Rectal smooth muscle tissue (tissue), 1 donor: Measurements from ENCODE around the gene GALNTL6.

ENCODE experiments used
- H3K27ac ChIP-seq: one replicate; pipeline ENCODE4 v1.7.0; 2013; ENCODE audit warnings: low read depth, low read length, inconsistent platforms
- H3K27me3 ChIP-seq: one replicate; pipeline ENCODE4 v1.7.0; 2013; ENCODE audit warnings: low read length; ENCODE audit not compliant: control insufficient read depth, insufficient read depth
- H3K36me3 ChIP-seq: one replicate; pipeline ENCODE4 v1.7.0; 2013; ENCODE audit warnings: low read length; ENCODE audit not compliant: control insufficient read depth, insufficient read depth
- H3K4me1 ChIP-seq: one replicate; pipeline ENCODE4 v1.7.0; 2013; ENCODE audit warnings: low read length; ENCODE audit not compliant: control insufficient read depth, insufficient read depth
- H3K4me3 ChIP-seq: one replicate; pipeline ENCODE4 v1.7.0; 2013; ENCODE audit warnings: low read length
- H3K9ac ChIP-seq: one replicate; pipeline ENCODE4 v1.7.0; 2013; ENCODE audit warnings: low read length

Gene GALNTL6

DNA sequence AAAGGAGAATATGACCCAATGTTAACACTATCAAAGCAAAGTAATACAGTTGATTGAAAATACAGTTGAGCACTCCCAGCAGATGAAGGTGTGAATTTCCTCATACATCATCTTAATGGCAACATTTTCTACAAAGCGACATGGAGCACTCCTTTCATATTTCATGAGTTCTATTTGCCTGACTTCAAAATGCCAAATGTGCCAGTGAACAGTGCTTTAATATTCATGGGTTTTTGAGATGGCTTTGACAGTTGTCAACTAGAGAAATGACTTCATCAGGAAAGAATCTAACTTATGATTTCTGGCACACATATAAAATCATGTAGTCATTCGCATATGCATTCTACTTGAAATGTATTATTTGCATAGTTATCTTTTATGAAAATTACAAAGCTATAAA, 222.4 kb downstream of the GALNTL6 start:
- H3K27me3 ChIP-seq = no peaks in the 10 kb centered on the region
- H3K36me3 ChIP-seq = no peaks in the 10 kb centered on the region
- no peak overlapping the region for H3K9ac ChIP-seq
- no peak overlapping the region for H3K4me3 ChIP-seq
- no peaks in the 10 kb centered on the region for H3K4me1 ChIP-seq
- no peak overlapping the region for H3K27ac ChIP-seq

DNA sequence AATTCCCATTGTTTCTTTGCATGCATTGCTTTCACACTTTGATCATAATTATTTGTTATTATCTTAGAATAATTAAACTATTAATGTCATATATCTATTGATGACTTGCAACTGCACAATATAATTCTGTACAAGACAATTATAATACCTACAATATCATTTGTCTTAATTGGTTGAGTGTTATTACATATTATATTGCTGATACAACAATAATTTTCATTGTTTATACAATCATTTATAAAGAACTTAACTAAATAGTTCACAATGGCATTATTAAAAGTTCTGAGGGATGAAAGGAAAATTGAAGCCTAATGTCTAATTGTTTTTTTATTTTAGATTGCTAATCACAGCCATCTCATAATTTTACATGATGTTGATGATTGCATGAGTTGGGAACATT, 227.6 kb downstream of the GALNTL6 start:
- Histone ChIP-seq H3K27ac (no peak overlapping the region), H3K4me1 (no peaks in the 10 kb centered on the region), H3K9ac (no peak overlapping the region), H3K36me3 (no peaks in the 10 kb centered on the region), H3K27me3 (no peaks in the 10 kb centered on the region), H3K4me3 (no peak overlapping the region)

DNA sequence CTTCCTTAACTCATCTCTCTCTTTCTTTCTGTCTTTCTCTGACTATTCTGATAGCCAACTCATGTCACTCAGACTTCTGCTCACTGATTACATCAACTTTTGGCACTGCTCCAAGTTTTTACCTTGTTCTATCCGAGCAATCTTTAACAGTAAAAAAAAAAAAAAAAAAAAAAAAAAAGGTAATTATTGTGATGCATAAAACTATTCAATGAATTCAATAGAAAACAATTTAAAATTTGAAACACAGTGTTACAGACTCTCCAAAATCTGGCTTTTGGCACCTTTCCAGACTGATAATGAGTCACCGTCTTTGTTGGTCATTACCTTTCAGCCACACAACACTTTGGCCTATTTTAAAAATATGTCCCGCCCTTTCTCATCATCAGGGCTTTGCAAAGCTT, 229.5 kb downstream of the GALNTL6 start:
- Histone ChIP-seq H3K27ac (no peak overlapping the region), H3K27me3 (no peaks in the 10 kb centered on the region), H3K9ac (no peak overlapping the region)

DNA sequence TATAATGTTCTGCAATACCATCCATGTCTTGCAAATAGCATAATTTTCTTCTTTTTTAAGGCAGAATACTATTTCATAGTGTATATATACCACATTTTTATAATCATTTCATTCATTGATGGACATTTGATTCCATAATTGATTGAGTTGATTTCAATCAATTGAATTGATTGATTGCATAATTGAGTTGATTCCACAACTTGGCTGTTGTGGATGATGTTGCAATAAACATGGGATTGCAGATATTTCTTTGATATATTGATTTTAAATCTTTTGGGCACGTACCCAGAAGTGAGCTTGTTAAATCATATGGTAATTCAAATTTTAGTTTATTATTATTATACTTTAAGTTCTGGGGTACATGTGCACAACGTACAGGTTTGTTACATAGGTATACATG, 232.8 kb downstream of the GALNTL6 start:
- no peaks in the 10 kb centered on the region for H3K27me3 ChIP-seq
- H3K9ac ChIP-seq = no peak overlapping the region
- no peaks in the 10 kb centered on the region for H3K36me3 ChIP-seq
- H3K27ac ChIP-seq = no peak overlapping the region
- no peak overlapping the region for H3K4me3 ChIP-seq
- no peaks in the 10 kb centered on the region for H3K4me1 ChIP-seq

More for the DNA sequence above, 229.5 kb downstream of the GALNTL6 start:
- H3K4me3 ChIP-seq = no peak overlapping the region
- no peaks in the 10 kb centered on the region for H3K36me3 ChIP-seq
- no peaks in the 10 kb centered on the region for H3K4me1 ChIP-seq

DNA sequence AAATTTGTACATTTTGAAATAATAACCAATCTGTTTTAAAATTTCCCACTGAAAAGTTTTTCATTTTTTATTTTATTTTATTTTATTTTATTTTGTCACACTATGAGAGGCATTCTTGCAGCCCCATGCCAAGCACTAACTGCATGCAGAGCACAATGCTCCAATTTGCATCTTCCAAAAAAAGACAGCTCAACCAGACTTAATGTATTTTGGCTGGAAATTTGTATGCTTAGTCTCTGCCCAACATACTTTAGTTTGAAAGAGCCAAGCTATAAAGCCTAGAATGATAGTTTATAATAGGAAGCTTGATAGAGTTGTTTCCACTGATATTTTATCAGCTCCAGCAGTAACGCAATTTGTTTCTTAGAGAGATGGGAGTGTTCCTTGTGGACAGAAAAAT, 235.5 kb downstream of the GALNTL6 start:
- H3K4me1 ChIP-seq = no peaks in the 10 kb centered on the region
- no peaks in the 10 kb centered on the region for H3K36me3 ChIP-seq
- H3K4me3 ChIP-seq = no peak overlapping the region
- H3K9ac ChIP-seq = no peak overlapping the region
- no peaks in the 10 kb centered on the region for H3K27me3 ChIP-seq
- no peak overlapping the region for H3K27ac ChIP-seq

DNA sequence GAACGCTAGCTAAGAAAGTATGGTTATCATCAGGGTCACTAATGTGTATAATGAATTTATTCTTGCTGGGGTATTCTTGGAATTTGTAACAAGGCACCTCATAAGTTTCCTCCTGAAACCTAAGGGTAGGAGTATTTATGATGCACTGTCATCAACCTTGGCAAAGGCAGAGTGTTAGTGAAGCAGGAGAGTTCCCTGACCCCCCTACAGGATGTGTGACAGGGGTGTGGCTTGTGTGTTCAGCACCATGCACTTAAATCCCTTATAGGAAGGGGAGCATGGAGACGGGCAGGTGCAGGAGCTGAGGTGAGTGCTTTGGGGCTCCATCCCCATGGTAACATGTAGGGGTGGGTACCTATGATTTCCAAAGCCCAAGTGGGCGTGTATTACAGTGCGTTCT, 237.7 kb downstream of the GALNTL6 start:
- Histone ChIP-seq H3K27ac (no peak overlapping the region), H3K27me3 (no peaks in the 10 kb centered on the region), H3K4me1 (no peaks in the 10 kb centered on the region), H3K9ac (no peak overlapping the region), H3K36me3 (no peaks in the 10 kb centered on the region), H3K4me3 (no peak overlapping the region)

DNA sequence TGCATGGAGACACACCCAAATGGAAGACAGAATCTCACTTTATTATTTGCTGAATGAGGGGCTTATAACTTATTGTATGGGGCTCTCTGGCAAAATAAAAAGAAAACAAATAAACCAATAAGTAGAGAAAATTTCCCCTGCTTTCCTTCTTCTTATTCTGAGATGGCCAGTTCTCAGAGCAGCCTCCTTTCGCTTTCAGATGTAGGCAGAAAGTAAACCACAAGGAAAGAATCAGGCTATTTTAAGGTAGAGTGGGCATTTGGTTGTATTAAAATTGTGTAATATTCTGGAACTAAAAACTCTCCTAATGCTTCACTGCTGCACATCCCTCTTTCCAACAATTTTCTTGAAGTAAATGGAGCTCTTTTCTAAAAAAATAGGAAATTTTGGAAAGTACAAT, 241.8 kb downstream of the GALNTL6 start:
- Histone ChIP-seq H3K27ac (no peak overlapping the region), H3K9ac (no peak overlapping the region), H3K4me3 (no peak overlapping the region), H3K36me3 (no peaks in the 10 kb centered on the region), H3K27me3 (no peaks in the 10 kb centered on the region), H3K4me1 (no peaks in the 10 kb centered on the region)

DNA sequence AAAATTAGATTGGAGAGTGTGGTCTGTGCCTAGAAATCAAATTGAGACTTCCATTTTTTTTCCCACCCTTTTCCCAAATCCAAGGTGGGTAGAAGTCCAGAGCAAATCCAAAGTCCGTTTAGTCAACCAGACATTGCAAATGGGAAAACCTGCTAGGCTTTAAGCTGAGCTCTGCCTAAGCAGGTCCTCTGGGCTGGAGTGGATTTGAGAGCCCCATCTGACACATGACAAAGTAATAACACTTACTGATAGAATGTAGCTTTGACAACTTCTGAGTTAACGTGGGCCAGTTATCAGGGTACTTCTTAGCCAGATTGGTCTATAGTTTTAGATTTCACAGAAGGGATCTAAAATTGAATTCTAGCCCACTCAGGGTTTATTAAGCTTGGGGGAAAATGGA, 242.3 kb downstream of the GALNTL6 start:
- Histone ChIP-seq H3K9ac (no peak overlapping the region), H3K36me3 (no peaks in the 10 kb centered on the region), H3K4me1 (no peaks in the 10 kb centered on the region), H3K27ac (no peak overlapping the region), H3K27me3 (no peaks in the 10 kb centered on the region), H3K4me3 (no peak overlapping the region)

DNA sequence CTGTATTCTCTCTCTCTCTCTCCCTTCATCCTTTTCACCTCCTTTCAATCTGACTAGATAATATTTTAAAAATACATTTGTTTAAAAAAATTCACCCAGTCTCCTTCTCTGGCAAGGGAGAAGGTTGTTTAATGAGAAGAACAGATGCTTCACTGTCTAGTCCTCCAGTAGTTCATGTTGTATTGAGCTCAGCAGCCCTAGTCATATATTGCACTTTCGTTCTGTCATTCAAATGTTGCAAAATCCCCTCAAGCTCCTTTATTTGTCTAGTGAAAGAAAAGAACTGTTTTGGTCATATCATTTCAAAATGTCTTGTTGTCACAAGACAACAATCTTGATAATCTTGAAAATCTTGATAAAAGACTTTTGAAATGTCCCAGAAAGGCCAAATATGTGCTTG, 248.0 kb downstream of the GALNTL6 start:
- Histone ChIP-seq H3K27ac (no peak overlapping the region), H3K9ac (no peak overlapping the region), H3K4me3 (no peak overlapping the region), H3K36me3 (no peaks in the 10 kb centered on the region), H3K27me3 (no peaks in the 10 kb centered on the region), H3K4me1 (no peaks in the 10 kb centered on the region)

DNA sequence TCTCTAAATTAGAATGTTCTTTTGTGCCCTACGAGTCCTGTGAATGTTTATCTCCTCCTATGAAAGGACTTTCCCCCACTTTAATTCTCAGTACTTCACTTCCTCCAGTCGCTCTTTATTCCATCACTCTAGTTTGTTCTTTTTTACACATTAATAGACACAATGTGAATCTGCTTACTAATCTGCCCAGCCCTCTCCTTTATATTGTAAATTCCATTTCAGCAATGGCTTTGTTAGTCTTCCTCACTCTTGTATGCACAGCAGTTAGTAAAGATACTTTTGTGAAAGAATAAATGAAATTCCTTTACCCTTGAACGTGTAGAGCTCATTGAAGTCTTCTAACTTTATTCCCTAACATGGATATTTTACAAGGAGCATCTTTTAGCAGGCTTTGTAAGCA, 255.3 kb downstream of the GALNTL6 start:
- H3K27ac ChIP-seq = no peak overlapping the region
- no peaks in the 10 kb centered on the region for H3K4me1 ChIP-seq
- no peak overlapping the region for H3K9ac ChIP-seq
- no peak overlapping the region for H3K4me3 ChIP-seq
- no peaks in the 10 kb centered on the region for H3K36me3 ChIP-seq
- no peaks in the 10 kb centered on the region for H3K27me3 ChIP-seq

DNA sequence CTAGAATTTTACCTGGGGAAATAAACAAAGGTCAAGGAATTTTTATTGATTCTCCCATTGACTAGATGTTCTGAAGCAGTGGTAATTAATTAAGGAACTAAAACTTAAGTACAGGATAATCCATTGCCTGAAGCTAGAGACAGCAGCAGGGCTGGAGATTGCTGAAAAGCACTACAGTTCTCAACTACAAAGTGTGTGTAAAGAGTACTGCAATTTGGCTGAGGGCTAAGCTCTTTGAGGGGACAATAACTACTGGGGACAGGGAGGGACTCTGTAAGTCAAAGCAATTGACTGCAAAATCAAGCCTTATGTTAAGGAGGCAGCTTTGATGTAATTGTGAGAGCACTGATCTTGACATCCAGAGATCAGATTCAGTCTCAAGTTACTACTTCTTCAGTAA, 260.4 kb downstream of the GALNTL6 start:
- Histone ChIP-seq H3K4me1 (no peaks in the 10 kb centered on the region), H3K9ac (no peak overlapping the region), H3K4me3 (no peak overlapping the region), H3K36me3 (no peaks in the 10 kb centered on the region), H3K27me3 (no peaks in the 10 kb centered on the region), H3K27ac (no peak overlapping the region)

DNA sequence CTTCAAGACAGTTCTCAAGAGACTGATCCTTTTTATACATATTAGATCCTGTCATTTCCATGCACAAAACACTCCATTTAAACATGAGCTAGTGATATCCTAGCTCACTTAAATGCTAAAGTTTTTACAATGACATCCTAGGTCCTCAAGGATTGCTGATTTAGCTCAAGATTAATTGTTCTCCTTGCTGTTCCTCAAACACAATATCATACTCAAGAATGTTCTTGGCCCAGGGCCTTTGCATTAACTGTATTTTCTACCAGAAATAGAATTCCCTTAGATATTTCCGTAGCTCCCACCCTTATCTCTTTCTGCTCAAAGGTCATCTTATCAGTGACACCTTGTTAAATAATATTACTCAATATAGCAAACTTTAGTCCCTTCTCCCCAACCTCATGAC, 270.1 kb downstream of the GALNTL6 start:
- Histone ChIP-seq H3K27ac (no peak overlapping the region), H3K9ac (no peak overlapping the region), H3K27me3 (no peaks in the 10 kb centered on the region), H3K4me3 (no peak overlapping the region), H3K36me3 (no peaks in the 10 kb centered on the region), H3K4me1 (no peaks in the 10 kb centered on the region)

DNA sequence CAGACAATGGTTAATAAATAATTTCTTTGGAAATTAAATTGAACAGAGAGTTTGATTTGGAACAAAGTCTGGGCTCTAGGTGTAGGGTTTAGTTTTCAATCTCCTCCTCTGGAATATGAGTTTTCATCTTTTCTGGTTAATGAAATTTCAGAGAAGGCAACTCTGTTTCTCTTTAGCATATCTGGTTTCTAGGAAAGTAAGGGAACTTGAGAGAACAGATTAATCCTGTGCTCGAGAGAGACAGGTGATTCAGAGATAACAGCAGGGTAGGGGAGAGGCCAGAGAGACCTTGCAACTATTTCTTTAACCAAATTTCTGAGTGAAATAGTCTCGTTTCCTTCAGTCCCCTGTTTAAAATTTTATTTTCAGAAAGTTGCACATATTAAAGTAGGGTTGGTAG, 275.4 kb downstream of the GALNTL6 start:
- no peaks in the 10 kb centered on the region for H3K4me1 ChIP-seq
- no peaks in the 10 kb centered on the region for H3K27me3 ChIP-seq
- no peak overlapping the region for H3K27ac ChIP-seq
- H3K9ac ChIP-seq = no peak overlapping the region
- no peak overlapping the region for H3K4me3 ChIP-seq
- no peaks in the 10 kb centered on the region for H3K36me3 ChIP-seq

DNA sequence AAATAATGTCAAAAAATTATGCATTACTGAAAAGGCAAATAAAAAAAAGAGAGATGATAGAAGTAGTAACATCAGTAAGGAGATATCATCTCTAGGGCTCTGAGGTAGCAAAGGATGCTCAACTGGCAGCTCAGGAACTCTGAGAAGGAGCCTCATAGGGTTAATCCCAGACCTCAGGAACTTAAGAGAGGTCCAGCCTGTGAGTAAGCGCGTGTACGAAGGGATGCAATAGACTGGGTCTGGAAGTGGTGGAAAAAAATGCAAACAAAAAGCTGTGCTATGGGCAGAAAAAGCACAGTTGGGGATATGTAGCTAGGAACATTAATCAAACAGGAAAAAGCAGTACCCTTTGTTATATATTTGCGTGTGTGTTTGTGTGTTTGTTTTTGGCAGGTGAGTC, 282.0 kb downstream of the GALNTL6 start:
- H3K4me3 ChIP-seq = no peak overlapping the region

More for the DNA sequence above, 282.0 kb downstream of the GALNTL6 start:
- Histone ChIP-seq H3K4me1 (no peaks in the 10 kb centered on the region), H3K27ac (no peak overlapping the region), H3K27me3 (no peaks in the 10 kb centered on the region), H3K9ac (no peak overlapping the region), H3K36me3 (no peaks in the 10 kb centered on the region)
